H9 (cell line): ENCODE results near the gene EPHB6. TPM values are rescaled to one million over a fixed set of nuclear protein-coding genes. Genes with fewer than 3 reads are reported as not detected.

Experiments used
- DNase-seq: peaks from one replicate; pipeline ENCODE4 v3.0.0-alpha.2; 2017
- H2AFZ ChIP-seq: one replicate; pipeline ENCODE4 v1.6.1; 2013; ENCODE audit warnings: mild to moderate bottlenecking, low read length, control low read depth, moderate library complexity
- H2AK5ac ChIP-seq: 2 replicates; pipeline ENCODE4 v1.6.1; 2013; ENCODE audit warnings: low read length, control low read depth, mixed read lengths; ENCODE audit not compliant: insufficient read length
- H2BK120ac ChIP-seq: one replicate; pipeline ENCODE4 v1.6.1; 2013; ENCODE audit warnings: low read depth, mild to moderate bottlenecking, low read length, control low read depth, inconsistent platforms; ENCODE audit not compliant: poor library complexity, severe bottlenecking
- H2BK12ac ChIP-seq: 2 replicates; pipeline ENCODE4 v1.6.1; 2013; ENCODE audit warnings: low read length, control low read depth, mixed read lengths, low read depth; ENCODE audit not compliant: insufficient read length
- H2BK15ac ChIP-seq: 2 replicates; pipeline ENCODE4 v1.6.1; 2013; ENCODE audit warnings: low read depth, low read length, control low read depth
- H2BK20ac ChIP-seq: one replicate; pipeline ENCODE4 v1.6.1; 2013; ENCODE audit warnings: low read depth, mild to moderate bottlenecking, low read length, control low read depth, inconsistent platforms; ENCODE audit not compliant: poor library complexity, severe bottlenecking
- H2BK5ac ChIP-seq: 2 replicates; pipeline ENCODE4 v1.6.1; 2013; ENCODE audit warnings: low read length, control low read depth, mixed read lengths; ENCODE audit not compliant: insufficient read length
- H3K14ac ChIP-seq: 2 replicates; pipeline ENCODE4 v1.6.1; 2013; ENCODE audit warnings: low read length, control low read depth; ENCODE audit not compliant: insufficient read depth
- H3K18ac ChIP-seq: 2 replicates; pipeline ENCODE4 v1.6.1; 2013; ENCODE audit warnings: low read depth, mild to moderate bottlenecking, mixed read lengths, low read length, control low read depth; ENCODE audit not compliant: insufficient read length
- H3K23ac ChIP-seq: 2 replicates; pipeline ENCODE4 v1.6.1; 2013; ENCODE audit warnings: low read length, control low read depth, mixed read lengths, low read depth; ENCODE audit not compliant: insufficient read length
- H3K23me2 ChIP-seq: 2 replicates; pipeline ENCODE4 v1.6.1; 2013; ENCODE audit warnings: low read depth, mild to moderate bottlenecking, mixed read lengths, low read length, control low read depth; ENCODE audit not compliant: insufficient read length, poor library complexity, severe bottlenecking
- H3K27ac ChIP-seq: 2 replicates; pipeline ENCODE4 v1.5.1; 2013; ENCODE audit warnings: low read length, control low read depth, mixed read lengths, low read depth; ENCODE audit not compliant: insufficient read length
- H3K27me3 ChIP-seq: 2 replicates; pipeline ENCODE4 v1.6.1; 2013; ENCODE audit warnings: low read length, control low read depth, inconsistent platforms; ENCODE audit not compliant: insufficient read depth
- H3K4ac ChIP-seq: 2 replicates; pipeline ENCODE4 v1.6.1; 2013; ENCODE audit warnings: low read depth, mild to moderate bottlenecking, control low read depth, inconsistent platforms, low read length, moderate library complexity
- H3K4me1 ChIP-seq: 2 replicates; pipeline ENCODE4 v1.6.1; 2013; ENCODE audit warnings: low read length, control low read depth, inconsistent platforms; ENCODE audit not compliant: insufficient read depth
- H3K4me2 ChIP-seq: 2 replicates; pipeline ENCODE4 v1.6.1; 2013; ENCODE audit warnings: low read length, control low read depth, mixed read lengths; ENCODE audit not compliant: insufficient read length, insufficient read depth
- H3K56ac ChIP-seq: 2 replicates; pipeline ENCODE4 v1.6.1; 2013; ENCODE audit warnings: low read depth, mild to moderate bottlenecking, mixed read lengths, low read length, control low read depth; ENCODE audit not compliant: insufficient read length
- H3K79me1 ChIP-seq: 2 replicates; pipeline ENCODE4 v1.6.1; 2013; ENCODE audit warnings: low read depth, mild to moderate bottlenecking, moderate library complexity, low read length, control low read depth, inconsistent platforms; ENCODE audit not compliant: insufficient read depth, poor library complexity, severe bottlenecking
- H3K79me2 ChIP-seq: 2 replicates; pipeline ENCODE4 v1.6.1; 2013; ENCODE audit warnings: low read length, control low read depth, inconsistent platforms; ENCODE audit not compliant: insufficient read depth
- H3K9ac ChIP-seq: 2 replicates; pipeline ENCODE4 v1.6.1; 2013; ENCODE audit warnings: low read length, control low read depth, mixed read lengths; ENCODE audit not compliant: insufficient read length; ENCODE audit errors: extremely low read depth
- H3K9me3 ChIP-seq: one replicate; pipeline ENCODE4 v1.6.1; 2013; ENCODE audit warnings: low read depth, low read length, inconsistent platforms; ENCODE audit not compliant: control insufficient read depth
- H3T11ph ChIP-seq: one replicate; pipeline ENCODE4 v1.6.1; 2013; ENCODE audit warnings: mild to moderate bottlenecking, low read length, control low read depth, inconsistent platforms
- H4K20me1 ChIP-seq: one replicate; pipeline ENCODE4 v1.6.1; 2013; ENCODE audit not compliant: control insufficient read depth, insufficient read length, insufficient read depth
- H4K5ac ChIP-seq: 2 replicates; pipeline ENCODE4 v1.6.1; 2013; ENCODE audit warnings: low read depth, mild to moderate bottlenecking, mixed read lengths, low read length, control low read depth; ENCODE audit not compliant: insufficient read length
- H4K8ac ChIP-seq: replicated peaks from 2 replicates; pipeline ENCODE4 v1.6.1; 2013; ENCODE audit warnings: low read length, control low read depth, mixed read lengths, low read depth; ENCODE audit not compliant: insufficient read length
- H4K91ac ChIP-seq: 2 replicates; pipeline ENCODE4 v1.6.1; 2013; ENCODE audit warnings: low read depth, mild to moderate bottlenecking, moderate library complexity, mixed read lengths, low read length, control low read depth; ENCODE audit not compliant: insufficient read length
- H3K27ac Mint-ChIP-seq, 3 experiments: 2 replicates in 2 of 3; 3 replicates in 1 of 3; pipeline ENCODE4 v1.8.0; 2020 to 2021; ENCODE audit warnings: mixed read lengths in 3 of 3, mild to moderate bottlenecking in 1 of 3, moderate library complexity in 1 of 3
- H3K27me3 Mint-ChIP-seq: 2 replicates; pipeline ENCODE4 v1.8.0; 2021; ENCODE audit warnings: low read depth, mild to moderate bottlenecking, moderate library complexity, mixed read lengths
- H3K36me3 Mint-ChIP-seq, 3 experiments: 2 replicates in 2 of 3; 3 replicates in 1 of 3; pipeline ENCODE4 v1.8.0; 2020 to 2021; ENCODE audit warnings: low read depth in 3 of 3, mixed read lengths in 3 of 3; ENCODE audit not compliant: insufficient read depth in 1 of 3
- H3K4me1 Mint-ChIP-seq, 2 experiments: 2 replicates each; pipeline ENCODE4 v1.8.0; 2020; ENCODE audit warnings: mixed read lengths in 2 of 2
- H3K4me3 Mint-ChIP-seq, 2 experiments: 2 replicates in 1 of 2; 3 replicates in 1 of 2; pipeline ENCODE4 v1.8.0; 2020 to 2021; ENCODE audit warnings: mild to moderate bottlenecking in 2 of 2, mixed read lengths in 2 of 2, moderate library complexity in 1 of 2
- H3K9me3 Mint-ChIP-seq, 2 experiments: 2 replicates in 1 of 2; 3 replicates in 1 of 2; pipeline ENCODE4 v1.8.0; 2020; ENCODE audit warnings: mild to moderate bottlenecking in 2 of 2, mixed read lengths in 2 of 2, moderate library complexity in 1 of 2
- WGBS: extraction: QIAGEN DNeasy Blood & Tissue Kit; methylation state at CpG from one replicate; pipeline ENCODE4 v1.1.7; 2013; ENCODE audit warnings: missing lambda C conversion rate, low lambda C conversion rate, mixed read lengths; ENCODE audit not compliant: insufficient read length; ENCODE audit errors: extremely low coverage; 5-methylcytosine and 5-hydroxymethylcytosine counted together
- total RNA-seq: library from RNA; stranded (reverse); gene quantifications from 2 replicates; pipeline ENCODE4 v1.2.1, GENCODE V29; 2021
- TF ChIP-seq, protein P1 (sequence below): fragments of 200-600 bp; sonication (generic); conservative IDR thresholded peaks from 3 replicates; pipeline ENCODE4 v1.8.0; 2021; ENCODE audit warnings: antibody characterized with exemption, mild to moderate bottlenecking

EPHB6 gene
- total RNA-seq, 1 experiment from 2014 or later: 9.7 TPM

DNA sequence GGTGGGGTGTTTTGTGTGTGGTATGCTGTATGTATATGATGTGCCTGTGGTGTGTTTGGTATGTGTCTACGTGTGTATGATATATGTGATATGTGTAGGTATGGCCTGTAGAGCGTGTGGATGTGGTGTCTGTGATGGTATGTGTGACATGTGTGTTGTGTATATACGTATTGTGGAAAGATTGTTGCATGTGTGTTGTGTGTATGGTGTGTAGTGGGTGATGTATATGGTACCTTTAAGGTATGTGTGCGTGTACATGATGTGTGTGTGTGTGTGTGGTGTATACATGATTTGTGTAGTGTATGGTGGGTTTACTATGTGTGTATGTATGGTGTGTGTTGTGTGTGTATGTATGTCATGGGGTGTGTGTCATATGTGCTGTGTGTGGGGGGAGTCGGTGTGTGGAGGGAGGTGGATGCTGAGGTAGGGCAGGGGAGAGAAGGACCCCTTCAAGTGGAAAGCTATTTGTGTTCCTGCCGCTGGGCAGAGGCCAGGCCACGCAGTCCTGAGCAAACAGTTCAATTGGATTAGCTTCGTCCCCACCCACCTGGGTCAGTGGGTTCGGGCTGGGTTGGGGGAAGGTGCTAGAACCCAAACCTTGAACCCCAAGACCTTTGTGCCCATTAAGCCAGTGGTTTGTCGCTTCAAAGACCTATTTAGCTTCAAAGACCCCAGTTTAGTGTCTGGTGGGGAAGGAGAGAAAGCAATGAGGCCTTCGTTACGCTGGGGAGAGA is 32.6 kb downstream of the EPHB6 start:
- Histone ChIP-seq H3K23me2 (peaks cover 3% of the 10 kb centered on the region), H3K27ac (no peak overlapping the region), H3K4me2 (no peak overlapping the region), H2BK12ac (no peak overlapping the region), H3K23ac (peak overlapping the region; percentile 37), H4K8ac (no peak overlapping the region), H3K18ac (no peak overlapping the region), H2BK5ac (no peak overlapping the region), H4K20me1 (peaks cover 2% of the 10 kb centered on the region), H3K4ac (no peak overlapping the region), H2BK15ac (no peak overlapping the region; the same call in 1 of the 2 replicates), H3K4me1 (no peaks in the 10 kb centered on the region; the same call in 1 of the 2 replicates), H2AFZ (no peak overlapping the region), H4K5ac (no peak overlapping the region), H3K14ac (no peak overlapping the region), H2AK5ac (no peak overlapping the region), H2BK120ac (no peak overlapping the region), H3K27me3 (no peaks in the 10 kb centered on the region), H2BK20ac (no peak overlapping the region), H3K79me2 (no peaks in the 10 kb centered on the region; the same call in 1 of the 2 replicates), H3K79me1 (no peaks in the 10 kb centered on the region), H3K56ac (no peak overlapping the region), H4K91ac (no peak overlapping the region), H3K9me3 (no peaks in the 10 kb centered on the region), H3T11ph (no peak overlapping the region), H3K9ac (no peak overlapping the region)
- TF ChIP-seq, protein P1, sequence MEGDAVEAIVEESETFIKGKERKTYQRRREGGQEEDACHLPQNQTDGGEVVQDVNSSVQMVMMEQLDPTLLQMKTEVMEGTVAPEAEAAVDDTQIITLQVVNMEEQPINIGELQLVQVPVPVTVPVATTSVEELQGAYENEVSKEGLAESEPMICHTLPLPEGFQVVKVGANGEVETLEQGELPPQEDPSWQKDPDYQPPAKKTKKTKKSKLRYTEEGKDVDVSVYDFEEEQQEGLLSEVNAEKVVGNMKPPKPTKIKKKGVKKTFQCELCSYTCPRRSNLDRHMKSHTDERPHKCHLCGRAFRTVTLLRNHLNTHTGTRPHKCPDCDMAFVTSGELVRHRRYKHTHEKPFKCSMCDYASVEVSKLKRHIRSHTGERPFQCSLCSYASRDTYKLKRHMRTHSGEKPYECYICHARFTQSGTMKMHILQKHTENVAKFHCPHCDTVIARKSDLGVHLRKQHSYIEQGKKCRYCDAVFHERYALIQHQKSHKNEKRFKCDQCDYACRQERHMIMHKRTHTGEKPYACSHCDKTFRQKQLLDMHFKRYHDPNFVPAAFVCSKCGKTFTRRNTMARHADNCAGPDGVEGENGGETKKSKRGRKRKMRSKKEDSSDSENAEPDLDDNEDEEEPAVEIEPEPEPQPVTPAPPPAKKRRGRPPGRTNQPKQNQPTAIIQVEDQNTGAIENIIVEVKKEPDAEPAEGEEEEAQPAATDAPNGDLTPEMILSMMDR: no peak
- 100% methylated on average over 2 of the region's 12 CpGs for WGBS
- Mint-ChIP-seq H3K9me3 (peaks cover 3 to 8% of the 10 kb centered on the region in 2 experiments; a peak in 3 of 5 replicates), H3K36me3 (peaks cover 0 to 2% (median 0%) of the 10 kb centered on the region in 3 experiments; a peak in 2 of 7 replicates), H3K27ac (no peak overlapping the region; a peak in 1 of 7 replicates), H3K4me3 (peak overlapping the region in 1 of 2 experiments; percentile 5; a peak in 1 of 5 replicates), H3K4me1 (peaks cover 12 to 17% of the 10 kb centered on the region in 2 experiments), H3K27me3 (peaks cover 5% of the 10 kb centered on the region)
- DNase-seq: peak; percentile 11
